GM18519 (cell line): ENCODE data around the gene KLHL1.

ENCODE experiments used
- ATAC-seq: cut with Tn5 transposase; IDR thresholded peaks from one replicate; pipeline ENCODE4 v1.9.1; 2021; ENCODE audit warnings: mild to moderate bottlenecking, moderate library complexity; ENCODE audit not compliant: unreplicated experiment, low FRiP score

The KLHL1 gene

GRCh38 chr13:70016116-70016515 lies 92.1 kb downstream of the KLHL1 start:
- ATAC-seq = no peak

GRCh38 chr13:70014337-70014736 lies 93.9 kb downstream of the KLHL1 start:
- ATAC-seq = no peak

- ATAC-seq = no peak
Observed at GRCh38 chr13:69999875-70000274, 108.4 kb downstream of the KLHL1 start.

GRCh38 chr13:69997061-69997460 lies 111.2 kb downstream of the KLHL1 start:
- no peak for ATAC-seq

GRCh38 chr13:69980799-69981198 lies 127.5 kb downstream of the KLHL1 start:
- no peak for ATAC-seq

- no peak for ATAC-seq
Observed at GRCh38 chr13:69975496-69975895, 132.8 kb downstream of the KLHL1 start.

GRCh38 chr13:69970520-69970919 lies 137.7 kb downstream of the KLHL1 start:
- ATAC-seq = no peak

- ATAC-seq = no peak
Observed at GRCh38 chr13:69959046-69959445, 149.2 kb downstream of the KLHL1 start.

GRCh38 chr13:69956839-69957238 lies 151.4 kb downstream of the KLHL1 start:
- ATAC-seq = no peak

- ATAC-seq = no peak
Observed at GRCh38 chr13:69956349-69956748, 151.9 kb downstream of the KLHL1 start.

- ATAC-seq = no peak
Observed at GRCh38 chr13:69955271-69955670, 153.0 kb downstream of the KLHL1 start.

GRCh38 chr13:69951412-69951811 lies 156.8 kb downstream of the KLHL1 start:
- no peak for ATAC-seq

GRCh38 chr13:69950160-69950559 lies 158.1 kb downstream of the KLHL1 start:
- no peak for ATAC-seq

GRCh38 chr13:69948016-69948415 lies 160.2 kb downstream of the KLHL1 start:
- peak; percentile 97 for ATAC-seq

- ATAC-seq = peak; percentile 12
Observed at GRCh38 chr13:69947582-69947981, 160.7 kb downstream of the KLHL1 start.

- no peak for ATAC-seq
Observed at GRCh38 chr13:69946511-69946910, 161.7 kb downstream of the KLHL1 start.

- peak; percentile 74 for ATAC-seq
Observed at GRCh38 chr13:69935043-69935442, 173.2 kb downstream of the KLHL1 start.

- ATAC-seq = no peak
Observed at GRCh38 chr13:69928262-69928661, 180.0 kb downstream of the KLHL1 start.

GRCh38 chr13:69921156-69921555 lies 187.1 kb downstream of the KLHL1 start:
- no peak for ATAC-seq

- ATAC-seq = no peak
Observed at GRCh38 chr13:69912630-69913029, 195.6 kb downstream of the KLHL1 start.

- no peak for ATAC-seq
Observed at GRCh38 chr13:69910800-69911199, 197.5 kb downstream of the KLHL1 start.

GRCh38 chr13:69904784-69905183 lies 203.5 kb downstream of the KLHL1 start:
- ATAC-seq = no peak

GRCh38 chr13:69903081-69903480 lies 205.2 kb downstream of the KLHL1 start:
- ATAC-seq = no peak
